Measurements from ENCODE around the gene OTOP2. TPM values are rescaled to one million over a fixed set of nuclear protein-coding genes. Genes with fewer than 3 reads are reported as not detected.
"Not testable (repeated sequence)": the region's sequence is repeated elsewhere in the genome, so short reads cannot be mapped to it uniquely, and the experiment has no call there.

Gene OTOP2
- polyA plus RNA-seq, 1 experiment: not detected

DNA sequence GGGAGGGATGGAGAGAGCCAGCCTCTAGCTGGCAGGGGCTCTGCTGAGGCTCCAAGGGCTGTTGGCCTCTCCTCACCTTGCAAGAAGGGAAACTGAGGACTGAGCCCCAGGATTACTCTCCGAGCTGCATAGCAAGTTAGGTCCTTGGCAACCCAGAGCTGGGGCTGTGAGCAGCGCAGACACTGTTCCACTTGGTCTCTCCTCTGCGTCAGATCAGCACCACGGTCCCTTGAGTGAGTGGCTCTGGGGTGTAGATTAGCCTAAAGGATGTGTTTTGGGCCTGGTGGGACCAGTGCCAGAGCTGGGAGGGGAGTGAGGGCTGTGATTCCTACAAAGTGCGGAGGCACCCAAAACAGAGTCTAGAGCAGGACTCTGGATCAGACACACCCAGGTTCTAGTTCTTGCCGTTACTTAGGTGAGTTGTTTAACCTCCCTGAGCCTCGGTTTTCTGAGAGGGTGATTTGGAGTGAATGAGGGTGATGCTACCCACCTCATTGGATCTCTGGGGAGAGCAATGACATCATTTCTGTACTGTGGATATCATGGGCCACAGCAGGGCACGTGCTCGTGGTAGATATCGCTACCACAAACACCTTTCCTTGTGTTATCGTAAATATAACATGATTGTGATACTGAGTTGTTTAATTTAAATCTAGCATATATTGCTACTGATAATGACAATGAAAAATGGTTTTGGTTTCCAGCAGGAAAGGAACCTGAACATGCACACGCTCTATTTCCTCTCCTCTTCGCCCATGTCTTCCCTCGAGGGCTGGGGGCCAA is 22.5 kb upstream of the OTOP2 start:
- DNase-seq (ENCODE audit: low read depth, low spot score): no peak
- ChIA-PET CTCF (no interaction called here), POLR2A (no interaction called here)
- Histone ChIP-seq H3K4me3 (ENCODE audit: low read depth, low read length) (no peak overlapping the region), H3K27me3 (ENCODE audit: control insufficient read depth, insufficient read depth, low read length) (peaks cover 45% of the 10 kb centered on the region), H3K9me3 (ENCODE audit: control insufficient read depth, insufficient read depth, low read length) (no peaks in the 10 kb centered on the region), H3K27ac (ENCODE audit: low read depth, low read length) (no peak overlapping the region)
- TF ChIP-seq, protein P1, sequence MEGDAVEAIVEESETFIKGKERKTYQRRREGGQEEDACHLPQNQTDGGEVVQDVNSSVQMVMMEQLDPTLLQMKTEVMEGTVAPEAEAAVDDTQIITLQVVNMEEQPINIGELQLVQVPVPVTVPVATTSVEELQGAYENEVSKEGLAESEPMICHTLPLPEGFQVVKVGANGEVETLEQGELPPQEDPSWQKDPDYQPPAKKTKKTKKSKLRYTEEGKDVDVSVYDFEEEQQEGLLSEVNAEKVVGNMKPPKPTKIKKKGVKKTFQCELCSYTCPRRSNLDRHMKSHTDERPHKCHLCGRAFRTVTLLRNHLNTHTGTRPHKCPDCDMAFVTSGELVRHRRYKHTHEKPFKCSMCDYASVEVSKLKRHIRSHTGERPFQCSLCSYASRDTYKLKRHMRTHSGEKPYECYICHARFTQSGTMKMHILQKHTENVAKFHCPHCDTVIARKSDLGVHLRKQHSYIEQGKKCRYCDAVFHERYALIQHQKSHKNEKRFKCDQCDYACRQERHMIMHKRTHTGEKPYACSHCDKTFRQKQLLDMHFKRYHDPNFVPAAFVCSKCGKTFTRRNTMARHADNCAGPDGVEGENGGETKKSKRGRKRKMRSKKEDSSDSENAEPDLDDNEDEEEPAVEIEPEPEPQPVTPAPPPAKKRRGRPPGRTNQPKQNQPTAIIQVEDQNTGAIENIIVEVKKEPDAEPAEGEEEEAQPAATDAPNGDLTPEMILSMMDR (IDR thresholded peaks at IDR 0.05; ENCODE audit: low read depth, low read length): no peak

DNA sequence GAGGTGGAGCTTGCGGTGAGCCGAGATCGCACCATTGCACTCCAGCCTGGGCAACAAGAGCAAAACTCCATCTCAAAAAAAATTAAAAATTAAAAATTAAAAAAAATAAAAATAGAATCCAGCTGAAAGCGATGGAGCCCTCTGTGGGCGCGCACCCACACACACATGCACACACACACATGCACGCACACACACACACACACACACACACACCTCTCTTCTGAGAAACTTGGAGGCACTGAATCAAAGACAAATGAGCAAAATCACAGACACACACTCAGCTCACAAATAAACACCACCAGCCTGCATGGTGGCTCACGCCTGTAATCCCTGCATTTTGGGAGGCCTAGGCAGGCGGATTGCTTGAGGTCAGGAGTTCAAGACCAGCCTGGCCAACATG is 21.0 kb upstream of the OTOP2 start:
- H3K4me3 ChIP-seq (ENCODE audit: low read depth, low read length): no peak overlapping the region
- no peak for DNase-seq (ENCODE audit: low read depth, low spot score)

DNA sequence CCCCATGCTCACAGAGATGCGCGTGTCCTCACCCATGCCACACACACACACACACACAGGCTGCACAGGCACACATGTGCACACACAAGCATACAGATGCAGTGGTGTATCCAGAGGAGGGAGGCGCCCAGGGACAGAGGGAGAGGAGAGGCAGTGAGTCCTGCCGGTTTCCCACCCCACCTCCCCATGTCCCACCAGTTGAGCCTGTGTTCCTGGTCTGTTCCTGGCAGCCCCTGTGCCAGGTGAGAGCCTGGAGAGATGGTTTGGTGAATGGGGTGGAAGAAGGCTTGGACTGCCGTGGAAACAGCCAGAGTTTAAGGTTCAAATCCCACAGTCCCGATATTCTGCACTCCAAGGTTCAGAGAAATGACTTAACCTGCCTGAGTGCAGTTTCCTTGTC is 20.4 kb upstream of the OTOP2 start:
- Histone ChIP-seq H3K4me3 (ENCODE audit: low read depth, low read length) (no peak overlapping the region), H3K27me3 (ENCODE audit: control insufficient read depth, insufficient read depth, low read length) (peaks cover 34% of the 10 kb centered on the region), H3K27ac (ENCODE audit: low read depth, low read length) (no peak overlapping the region), H3K9me3 (ENCODE audit: control insufficient read depth, insufficient read depth, low read length) (no peaks in the 10 kb centered on the region)
- no peak for DNase-seq (ENCODE audit: low read depth, low spot score)
- TF ChIP-seq, protein P1 (IDR thresholded peaks at IDR 0.05; ENCODE audit: low read depth, low read length): no peak
- ChIA-PET CTCF (no interaction called here), POLR2A (no interaction called here)

More for the DNA sequence above, 21.0 kb upstream of the OTOP2 start:
- POLR2A ChIA-PET: no interaction called here
- Histone ChIP-seq H3K27me3 (ENCODE audit: control insufficient read depth, insufficient read depth, low read length) (peaks cover 37% of the 10 kb centered on the region), H3K9me3 (ENCODE audit: control insufficient read depth, insufficient read depth, low read length) (no peaks in the 10 kb centered on the region), H3K27ac (ENCODE audit: low read depth, low read length) (no peak overlapping the region)
- TF ChIP-seq, protein P1 (IDR thresholded peaks at IDR 0.05; ENCODE audit: low read depth, low read length): no peak
- CTCF ChIA-PET: no interaction called here

DNA sequence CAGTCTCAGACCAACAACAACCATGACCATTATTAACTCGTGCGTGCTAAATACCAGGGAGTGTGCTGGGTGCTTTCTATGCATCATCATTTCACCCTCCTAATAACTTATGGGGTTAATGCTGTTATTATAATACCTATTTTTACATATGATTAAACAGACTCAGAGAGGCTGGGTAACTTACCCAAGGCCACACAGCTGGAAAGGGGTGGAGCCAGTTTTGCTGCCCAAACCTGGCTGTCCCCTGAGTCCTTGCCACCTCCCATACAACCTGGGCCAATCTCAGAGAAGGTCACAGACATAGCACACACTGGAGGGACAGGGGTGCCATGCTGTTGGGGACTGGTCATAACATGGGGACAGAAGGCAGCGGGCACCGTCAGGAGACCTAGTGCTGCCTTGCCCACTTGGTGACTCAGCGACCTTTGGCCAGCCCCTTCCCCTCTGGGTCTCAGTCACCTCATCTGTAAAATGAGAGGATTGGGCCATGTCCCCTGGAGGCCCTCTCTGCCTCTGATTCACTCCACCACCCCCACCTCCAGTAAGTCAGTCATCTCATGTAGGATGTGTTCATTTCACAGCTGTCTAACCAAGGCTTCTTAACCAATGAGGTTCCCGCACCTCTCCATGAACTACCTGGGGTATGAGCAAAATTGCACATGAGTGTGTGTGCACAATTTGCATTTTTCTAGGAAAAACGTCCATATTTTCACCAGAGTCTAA is 19.2 kb upstream of the OTOP2 start:
- Histone ChIP-seq H3K4me3 (ENCODE audit: low read depth, low read length) (no peak overlapping the region), H3K27ac (ENCODE audit: low read depth, low read length) (no peak overlapping the region), H3K27me3 (ENCODE audit: control insufficient read depth, insufficient read depth, low read length) (peaks cover 25% of the 10 kb centered on the region), H3K9me3 (ENCODE audit: control insufficient read depth, insufficient read depth, low read length) (no peaks in the 10 kb centered on the region)
- POLR2A ChIA-PET: no interaction called here
- no peak for DNase-seq (ENCODE audit: low read depth, low spot score)
- TF ChIP-seq, protein P1 (IDR thresholded peaks at IDR 0.05; ENCODE audit: low read depth, low read length): no peak
- CTCF ChIA-PET: no interaction called here

DNA sequence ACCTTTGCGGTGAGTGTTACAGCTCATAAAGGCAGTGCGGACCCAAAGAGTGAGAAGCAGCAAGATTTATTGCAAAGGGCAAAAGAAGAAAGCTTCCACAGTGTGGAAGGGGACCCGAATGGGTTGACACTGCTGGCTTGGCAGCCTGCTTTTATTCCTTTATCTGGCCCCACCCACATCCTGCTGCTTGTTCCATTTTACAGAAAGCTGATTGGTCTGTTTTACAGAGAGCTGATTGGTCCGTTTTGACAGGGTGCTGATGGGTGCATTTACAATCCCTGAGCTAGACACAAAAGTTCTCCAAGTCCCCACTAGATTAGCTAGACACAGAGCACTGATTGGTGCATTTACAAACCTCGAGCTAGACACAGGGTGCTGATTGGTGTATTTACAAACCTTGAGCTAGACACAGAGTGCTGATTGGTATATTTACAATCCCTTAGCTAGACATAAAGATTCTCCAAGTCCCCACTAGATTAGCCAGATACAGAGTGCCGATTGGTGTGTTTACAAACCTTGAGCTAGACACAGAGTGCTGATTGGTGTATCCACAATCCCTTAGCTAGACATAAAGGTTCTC is 17.8 kb upstream of the OTOP2 start:
- H3K27ac ChIP-seq (ENCODE audit: low read depth, low read length); H3K4me3 ChIP-seq (ENCODE audit: low read depth, low read length); DNase-seq (ENCODE audit: low read depth, low spot score); POLR2A ChIA-PET; H3K9me3 ChIP-seq (ENCODE audit: control insufficient read depth, insufficient read depth, low read length): not testable (repeated sequence)
- CTCF ChIA-PET: interaction anchor here (0.6 kb wide), 2 partner anchors 53 to 114 kb away, joined by 3 to 5 read pairs; no protein-coding TSS in a partner anchor
- H3K27me3 ChIP-seq (ENCODE audit: control insufficient read depth, insufficient read depth, low read length): peaks cover 20% of the 10 kb centered on the region
